WTC11 (cell line): ENCODE measurements around the gene CACNA1C.

Experiments
- GABPB1 ChIP-seq: sonication (generic); formaldehyde crosslinking; IDR thresholded peaks from 2 replicates; pipeline ENCODE4 v1.8.1; 2023; ENCODE audit warnings: mild to moderate bottlenecking, missing genetic modification reagents
- JUN ChIP-seq: sonication (generic); formaldehyde crosslinking; IDR thresholded peaks from 2 replicates; pipeline ENCODE4 v1.8.0; 2023; ENCODE audit warnings: mild to moderate bottlenecking, missing genetic modification reagents
- RELA ChIP-seq: sonication (generic); formaldehyde crosslinking; IDR thresholded peaks from 2 replicates; pipeline ENCODE4 v1.8.1; 2022; ENCODE audit warnings: missing genetic modification reagents, mild to moderate bottlenecking, borderline replicate concordance
- SP1 ChIP-seq: sonication (generic); formaldehyde crosslinking; conservative IDR thresholded peaks from 2 replicates; pipeline ENCODE4 v1.8.1; 2022; ENCODE audit warnings: missing genetic modification reagents
- TF ChIP-seq, protein P1 (sequence below): fragments of 200-600 bp; IDR thresholded peaks from 2 replicates; pipeline ENCODE4 v1.8.0; 2022; ENCODE audit warnings: antibody characterized with exemption
- TF ChIP-seq, protein P2 (sequence below): sonication (generic); formaldehyde crosslinking; IDR thresholded peaks from 2 replicates; pipeline ENCODE4 v1.8.1; 2023; ENCODE audit warnings: mild to moderate bottlenecking, missing genetic modification reagents
- TF ChIP-seq, protein P3 (sequence below): sonication (generic); formaldehyde crosslinking; IDR thresholded peaks from 2 replicates; pipeline ENCODE4 v1.8.1; 2023; ENCODE audit warnings: mild to moderate bottlenecking, moderate library complexity, missing genetic modification reagents
- TF ChIP-seq, protein P4 (sequence below): sonication (generic); formaldehyde crosslinking; conservative IDR thresholded peaks from 2 replicates; pipeline ENCODE4 v1.8.1; 2022; ENCODE audit warnings: mild to moderate bottlenecking, missing genetic modification reagents
- TF ChIP-seq, protein P5 (sequence below): sonication (generic); formaldehyde crosslinking; IDR thresholded peaks from 2 replicates; pipeline ENCODE4 v1.8.1; 2023; ENCODE audit warnings: mild to moderate bottlenecking, missing genetic modification reagents, moderate library complexity

DNA sequence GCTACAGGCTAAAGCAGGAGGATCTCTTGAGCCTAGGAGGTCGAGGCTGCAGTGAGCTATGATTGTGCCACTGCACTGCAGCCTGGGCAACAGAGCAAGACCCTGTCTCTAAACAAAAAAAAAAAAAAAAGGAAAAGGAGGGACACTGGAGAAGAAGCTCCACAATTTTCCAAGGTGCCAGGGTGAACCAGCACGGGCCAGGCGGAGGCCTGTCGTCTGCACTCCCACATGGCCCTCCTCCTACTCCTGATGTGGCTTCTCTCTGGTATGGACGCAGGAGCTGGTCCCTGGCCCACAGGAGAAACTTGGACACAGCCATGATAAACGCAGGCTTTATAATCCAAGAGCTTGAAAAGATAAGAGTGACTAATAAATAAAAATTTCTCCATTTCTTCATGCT, 341.2 kb downstream of the CACNA1C start:
- TF ChIP-seq, protein P1, sequence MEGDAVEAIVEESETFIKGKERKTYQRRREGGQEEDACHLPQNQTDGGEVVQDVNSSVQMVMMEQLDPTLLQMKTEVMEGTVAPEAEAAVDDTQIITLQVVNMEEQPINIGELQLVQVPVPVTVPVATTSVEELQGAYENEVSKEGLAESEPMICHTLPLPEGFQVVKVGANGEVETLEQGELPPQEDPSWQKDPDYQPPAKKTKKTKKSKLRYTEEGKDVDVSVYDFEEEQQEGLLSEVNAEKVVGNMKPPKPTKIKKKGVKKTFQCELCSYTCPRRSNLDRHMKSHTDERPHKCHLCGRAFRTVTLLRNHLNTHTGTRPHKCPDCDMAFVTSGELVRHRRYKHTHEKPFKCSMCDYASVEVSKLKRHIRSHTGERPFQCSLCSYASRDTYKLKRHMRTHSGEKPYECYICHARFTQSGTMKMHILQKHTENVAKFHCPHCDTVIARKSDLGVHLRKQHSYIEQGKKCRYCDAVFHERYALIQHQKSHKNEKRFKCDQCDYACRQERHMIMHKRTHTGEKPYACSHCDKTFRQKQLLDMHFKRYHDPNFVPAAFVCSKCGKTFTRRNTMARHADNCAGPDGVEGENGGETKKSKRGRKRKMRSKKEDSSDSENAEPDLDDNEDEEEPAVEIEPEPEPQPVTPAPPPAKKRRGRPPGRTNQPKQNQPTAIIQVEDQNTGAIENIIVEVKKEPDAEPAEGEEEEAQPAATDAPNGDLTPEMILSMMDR: no peak
- TF ChIP-seq, protein P2, sequence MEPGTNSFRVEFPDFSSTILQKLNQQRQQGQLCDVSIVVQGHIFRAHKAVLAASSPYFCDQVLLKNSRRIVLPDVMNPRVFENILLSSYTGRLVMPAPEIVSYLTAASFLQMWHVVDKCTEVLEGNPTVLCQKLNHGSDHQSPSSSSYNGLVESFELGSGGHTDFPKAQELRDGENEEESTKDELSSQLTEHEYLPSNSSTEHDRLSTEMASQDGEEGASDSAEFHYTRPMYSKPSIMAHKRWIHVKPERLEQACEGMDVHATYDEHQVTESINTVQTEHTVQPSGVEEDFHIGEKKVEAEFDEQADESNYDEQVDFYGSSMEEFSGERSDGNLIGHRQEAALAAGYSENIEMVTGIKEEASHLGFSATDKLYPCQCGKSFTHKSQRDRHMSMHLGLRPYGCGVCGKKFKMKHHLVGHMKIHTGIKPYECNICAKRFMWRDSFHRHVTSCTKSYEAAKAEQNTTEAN: no peak
- TF ChIP-seq, protein P3, sequence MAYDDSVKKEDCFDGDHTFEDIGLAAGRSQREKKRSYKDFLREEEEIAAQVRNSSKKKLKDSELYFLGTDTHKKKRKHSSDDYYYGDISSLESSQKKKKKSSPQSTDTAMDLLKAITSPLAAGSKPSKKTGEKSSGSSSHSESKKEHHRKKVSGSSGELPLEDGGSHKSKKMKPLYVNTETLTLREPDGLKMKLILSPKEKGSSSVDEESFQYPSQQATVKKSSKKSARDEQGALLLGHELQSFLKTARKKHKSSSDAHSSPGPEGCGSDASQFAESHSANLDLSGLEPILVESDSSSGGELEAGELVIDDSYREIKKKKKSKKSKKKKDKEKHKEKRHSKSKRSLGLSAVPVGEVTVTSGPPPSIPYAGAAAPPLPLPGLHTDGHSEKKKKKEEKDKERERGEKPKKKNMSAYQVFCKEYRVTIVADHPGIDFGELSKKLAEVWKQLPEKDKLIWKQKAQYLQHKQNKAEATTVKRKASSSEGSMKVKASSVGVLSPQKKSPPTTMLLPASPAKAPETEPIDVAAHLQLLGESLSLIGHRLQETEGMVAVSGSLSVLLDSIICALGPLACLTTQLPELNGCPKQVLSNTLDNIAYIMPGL (CRISPR knock-in tag): no peak
- TF ChIP-seq JUN: no peak
- TF ChIP-seq GABPB1 (CRISPR knock-in tag): no peak
- no peak for TF ChIP-seq SP1 (CRISPR knock-in tag)
- TF ChIP-seq, protein P4, sequence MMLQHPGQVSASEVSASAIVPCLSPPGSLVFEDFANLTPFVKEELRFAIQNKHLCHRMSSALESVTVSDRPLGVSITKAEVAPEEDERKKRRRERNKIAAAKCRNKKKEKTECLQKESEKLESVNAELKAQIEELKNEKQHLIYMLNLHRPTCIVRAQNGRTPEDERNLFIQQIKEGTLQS: no peak
- TF ChIP-seq, protein P5, sequence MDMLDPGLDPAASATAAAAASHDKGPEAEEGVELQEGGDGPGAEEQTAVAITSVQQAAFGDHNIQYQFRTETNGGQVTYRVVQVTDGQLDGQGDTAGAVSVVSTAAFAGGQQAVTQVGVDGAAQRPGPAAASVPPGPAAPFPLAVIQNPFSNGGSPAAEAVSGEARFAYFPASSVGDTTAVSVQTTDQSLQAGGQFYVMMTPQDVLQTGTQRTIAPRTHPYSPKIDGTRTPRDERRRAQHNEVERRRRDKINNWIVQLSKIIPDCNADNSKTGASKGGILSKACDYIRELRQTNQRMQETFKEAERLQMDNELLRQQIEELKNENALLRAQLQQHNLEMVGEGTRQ: no peak
- no peak for TF ChIP-seq RELA
